Measurements from ENCODE around the gene WDR47.
"Not testable (repeated sequence)": the region's sequence is repeated elsewhere in the genome, so short reads cannot be mapped to it uniquely, and the experiment has no call there.

DNA sequence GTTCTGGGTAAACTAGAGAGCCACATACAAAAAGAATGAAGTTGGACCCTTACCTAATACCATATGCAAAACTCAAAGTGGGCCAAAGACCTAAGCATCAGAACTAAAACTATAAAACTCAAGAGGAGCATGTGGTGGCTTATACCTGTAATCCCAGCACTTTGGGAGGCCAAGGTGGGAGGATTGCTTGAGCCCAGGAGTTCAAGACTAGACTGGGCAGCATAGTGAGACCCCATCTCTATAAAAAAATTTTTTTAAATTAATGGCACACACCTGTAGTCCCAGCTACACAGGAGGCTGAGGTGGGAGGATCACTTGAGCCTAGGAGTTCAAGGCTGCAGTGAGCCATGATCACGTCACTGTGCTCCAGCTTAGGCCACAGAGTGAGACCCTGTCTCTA is 114.3 kb downstream of the WDR47 start:
- TF ChIP-seq, protein P1, sequence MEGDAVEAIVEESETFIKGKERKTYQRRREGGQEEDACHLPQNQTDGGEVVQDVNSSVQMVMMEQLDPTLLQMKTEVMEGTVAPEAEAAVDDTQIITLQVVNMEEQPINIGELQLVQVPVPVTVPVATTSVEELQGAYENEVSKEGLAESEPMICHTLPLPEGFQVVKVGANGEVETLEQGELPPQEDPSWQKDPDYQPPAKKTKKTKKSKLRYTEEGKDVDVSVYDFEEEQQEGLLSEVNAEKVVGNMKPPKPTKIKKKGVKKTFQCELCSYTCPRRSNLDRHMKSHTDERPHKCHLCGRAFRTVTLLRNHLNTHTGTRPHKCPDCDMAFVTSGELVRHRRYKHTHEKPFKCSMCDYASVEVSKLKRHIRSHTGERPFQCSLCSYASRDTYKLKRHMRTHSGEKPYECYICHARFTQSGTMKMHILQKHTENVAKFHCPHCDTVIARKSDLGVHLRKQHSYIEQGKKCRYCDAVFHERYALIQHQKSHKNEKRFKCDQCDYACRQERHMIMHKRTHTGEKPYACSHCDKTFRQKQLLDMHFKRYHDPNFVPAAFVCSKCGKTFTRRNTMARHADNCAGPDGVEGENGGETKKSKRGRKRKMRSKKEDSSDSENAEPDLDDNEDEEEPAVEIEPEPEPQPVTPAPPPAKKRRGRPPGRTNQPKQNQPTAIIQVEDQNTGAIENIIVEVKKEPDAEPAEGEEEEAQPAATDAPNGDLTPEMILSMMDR (IDR thresholded peaks at IDR 0.05): not testable (repeated sequence)
- not testable (repeated sequence) for TF ChIP-seq POLR2A (IDR thresholded peaks at IDR 0.05)
